ENCODE results near the gene SLC25A30.
"Not testable (repeated sequence)": the region's sequence is repeated elsewhere in the genome, so short reads cannot be mapped to it uniquely, and the experiment has no call there.

Gene SLC25A30

DNA sequence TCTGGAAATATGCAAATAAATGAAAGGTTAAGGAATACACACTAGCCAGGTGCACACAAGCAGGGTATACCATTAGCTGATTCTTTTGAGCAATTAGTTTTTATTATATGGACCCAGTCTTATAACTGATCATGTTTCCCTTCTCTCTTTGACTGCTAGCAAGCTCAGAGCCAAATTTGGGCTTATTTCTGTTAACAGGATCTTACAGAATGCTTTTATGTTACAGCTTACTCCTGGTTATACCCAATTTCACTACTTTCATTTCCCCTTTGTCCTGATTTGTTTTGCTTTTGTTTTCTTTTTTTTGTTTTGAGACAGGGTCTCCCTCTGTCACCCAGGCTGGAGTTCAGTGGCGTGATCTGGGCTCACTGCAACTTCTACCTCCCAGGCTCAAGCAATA, 64.3 kb downstream of the SLC25A30 start:
- Histone ChIP-seq H3K9me3 (ENCODE audit: control insufficient read depth, low read length) (no peaks in the 10 kb centered on the region), H3K27ac (ENCODE audit: insufficient read depth, low read depth, low read length, poor library complexity, severe bottlenecking) (no peak overlapping the region), H3K27me3 (ENCODE audit: control insufficient read depth, insufficient read depth, low read length, poor library complexity, severe bottlenecking) (no peaks in the 10 kb centered on the region), H3K36me3 (ENCODE audit: control insufficient read depth, insufficient read depth, low read length) (peaks cover 22% of the 10 kb centered on the region), H3K4me1 (ENCODE audit: control insufficient read depth, insufficient read depth, low read length) (no peaks in the 10 kb centered on the region), H3K4me3 (ENCODE audit: insufficient read depth, low read depth, low read length) (no peak overlapping the region)
- WGBS, 2 experiments = 74 to 100% methylated on average over 1 of the region's 1 CpG

DNA sequence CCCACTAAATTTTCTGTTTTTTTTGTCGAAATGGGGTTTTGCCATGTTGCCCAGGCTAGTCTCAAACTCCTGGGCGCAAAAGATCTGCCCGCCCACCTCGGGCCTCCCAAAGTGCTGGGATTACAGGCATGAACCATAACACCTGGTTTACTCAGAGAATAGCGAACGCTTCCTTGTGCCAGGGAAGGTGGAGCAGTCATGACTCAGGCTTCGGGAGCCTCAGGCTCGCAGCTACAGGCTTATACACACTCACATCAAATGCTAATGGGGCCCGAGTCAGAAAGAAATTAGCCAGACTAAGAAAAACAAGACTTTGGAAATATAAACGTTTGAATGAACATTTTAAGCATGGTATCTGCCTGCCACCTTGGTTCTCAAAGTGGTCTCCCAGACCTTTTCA, 66.1 kb downstream of the SLC25A30 start:
- WGBS, 2 experiments = 88 to 91% methylated on average over 10 of the region's 10 CpGs
- Histone ChIP-seq H3K27ac (ENCODE audit: insufficient read depth, low read depth, low read length, poor library complexity, severe bottlenecking) (no peak overlapping the region), H3K4me1 (ENCODE audit: control insufficient read depth, insufficient read depth, low read length) (no peaks in the 10 kb centered on the region), H3K27me3 (ENCODE audit: control insufficient read depth, insufficient read depth, low read length, poor library complexity, severe bottlenecking) (no peaks in the 10 kb centered on the region), H3K36me3 (ENCODE audit: control insufficient read depth, insufficient read depth, low read length) (peaks cover 22% of the 10 kb centered on the region), H3K4me3 (ENCODE audit: insufficient read depth, low read depth, low read length) (no peak overlapping the region), H3K9me3 (ENCODE audit: control insufficient read depth, low read length) (no peaks in the 10 kb centered on the region)

DNA sequence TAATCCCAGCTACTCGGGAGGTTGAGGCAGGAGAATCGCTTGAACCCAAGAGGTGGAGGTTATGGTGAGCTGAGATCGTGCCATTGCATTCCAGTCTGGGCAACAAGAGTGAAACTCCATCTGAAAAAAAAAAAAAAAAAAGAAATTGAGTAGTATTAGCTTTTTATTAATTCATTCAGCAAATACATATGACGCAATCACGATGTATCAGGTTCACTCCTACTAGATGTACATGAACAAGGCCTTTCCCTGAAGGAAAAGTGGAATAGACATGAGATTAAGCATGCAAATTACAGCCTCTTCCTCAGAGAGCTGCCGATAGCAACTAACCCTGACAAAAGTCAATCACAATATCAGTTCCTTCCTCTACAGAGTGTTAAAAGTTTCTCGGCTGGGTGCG, 68.0 kb downstream of the SLC25A30 start:
- no peaks in the 10 kb centered on the region for H3K9me3 ChIP-seq (ENCODE audit: control insufficient read depth, low read length)
- H3K27me3 ChIP-seq (ENCODE audit: control insufficient read depth, insufficient read depth, low read length, poor library complexity, severe bottlenecking) = no peaks in the 10 kb centered on the region
- no peak overlapping the region for H3K4me3 ChIP-seq (ENCODE audit: insufficient read depth, low read depth, low read length)
- peaks cover 24% of the 10 kb centered on the region for H3K36me3 ChIP-seq (ENCODE audit: control insufficient read depth, insufficient read depth, low read length)
- no peaks in the 10 kb centered on the region for H3K4me1 ChIP-seq (ENCODE audit: control insufficient read depth, insufficient read depth, low read length)
- 94 to 95% methylated on average over 8 of the region's 8 CpGs for WGBS, 2 experiments
- no peak overlapping the region for H3K27ac ChIP-seq (ENCODE audit: insufficient read depth, low read depth, low read length, poor library complexity, severe bottlenecking)

DNA sequence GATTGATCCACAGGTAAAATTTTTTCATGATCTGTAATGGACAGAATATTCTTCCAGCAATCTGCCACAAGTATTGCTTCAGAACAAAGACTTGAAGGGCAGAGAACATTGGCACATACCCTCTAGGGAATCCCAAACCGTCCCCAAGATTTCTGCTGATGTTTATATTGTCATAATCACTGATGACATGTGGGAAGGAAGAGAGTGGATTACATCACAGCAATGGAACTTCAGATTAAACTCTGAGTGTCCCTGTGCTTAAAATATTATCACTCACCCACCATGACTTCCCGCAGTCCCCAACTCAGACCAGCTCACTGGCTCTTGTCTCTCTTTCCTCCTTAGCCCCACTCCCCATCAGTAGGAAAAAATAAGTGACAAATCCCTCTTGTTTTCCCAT, 68.7 kb downstream of the SLC25A30 start:
- peaks cover 30% of the 10 kb centered on the region for H3K36me3 ChIP-seq (ENCODE audit: control insufficient read depth, insufficient read depth, low read length)
- H3K4me1 ChIP-seq (ENCODE audit: control insufficient read depth, insufficient read depth, low read length) = no peaks in the 10 kb centered on the region
- 84 to 98% methylated on average over 2 of the region's 2 CpGs for WGBS, 2 experiments
- no peaks in the 10 kb centered on the region for H3K27me3 ChIP-seq (ENCODE audit: control insufficient read depth, insufficient read depth, low read length, poor library complexity, severe bottlenecking)
- no peaks in the 10 kb centered on the region for H3K9me3 ChIP-seq (ENCODE audit: control insufficient read depth, low read length)
- no peak overlapping the region for H3K4me3 ChIP-seq (ENCODE audit: insufficient read depth, low read depth, low read length)
- no peak overlapping the region for H3K27ac ChIP-seq (ENCODE audit: insufficient read depth, low read depth, low read length, poor library complexity, severe bottlenecking)

DNA sequence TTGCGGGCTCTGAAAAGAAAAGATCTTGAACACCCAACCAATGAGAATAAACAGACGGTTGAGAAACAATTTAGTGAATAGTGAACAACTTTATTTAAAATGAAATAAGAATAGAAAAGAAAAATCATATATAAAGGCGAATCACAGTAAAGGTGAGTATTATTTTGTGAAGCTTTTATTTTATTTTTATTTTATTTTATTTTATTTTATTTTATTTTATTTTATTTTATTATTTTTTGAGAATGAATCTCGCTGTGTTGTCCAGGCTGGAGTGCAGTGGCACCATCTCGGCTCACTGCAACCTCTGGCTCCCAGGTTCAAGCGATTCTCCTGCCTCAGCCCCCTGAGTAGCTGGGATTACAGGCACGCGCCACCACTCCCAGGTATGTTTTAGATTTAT, 74.1 kb downstream of the SLC25A30 start:
- 88 to 96% methylated on average over 4 to 7 of the region's 8 CpGs for WGBS, 2 experiments
- H3K4me1 ChIP-seq (ENCODE audit: control insufficient read depth, insufficient read depth, low read length); H3K27ac ChIP-seq (ENCODE audit: insufficient read depth, low read depth, low read length, poor library complexity, severe bottlenecking); H3K27me3 ChIP-seq (ENCODE audit: control insufficient read depth, insufficient read depth, low read length, poor library complexity, severe bottlenecking); H3K9me3 ChIP-seq (ENCODE audit: control insufficient read depth, low read length); H3K4me3 ChIP-seq (ENCODE audit: insufficient read depth, low read depth, low read length): not testable (repeated sequence)
- peaks cover 12% of the 10 kb centered on the region for H3K36me3 ChIP-seq (ENCODE audit: control insufficient read depth, insufficient read depth, low read length)

All from ectodermal cell (in vitro differentiated cells).